Smooth muscle cell (in vitro differentiated cells): ENCODE results near the gene P2RX6. TPM values are rescaled to one million over a fixed set of nuclear protein-coding genes. Genes with fewer than 3 reads are reported as not detected.

Experiments used
- DNase-seq: peaks from one replicate; lab custom pipeline; 2025; ENCODE audit not compliant: unreplicated experiment; lab: John Stamatoyannopoulos, UW
- H2AFZ ChIP-seq: fragments of 200-600 bp; sonication (generic); 2 replicates; pipeline ENCODE4 v1.6.0; 2016; ENCODE audit warnings: antibody characterized with exemption, low read depth, mild to moderate bottlenecking
- H3F3A ChIP-seq: fragments of 200-600 bp; sonication (generic); 2 replicates; pipeline ENCODE4 v1.6.0; 2017; ENCODE audit warnings: antibody characterized with exemption, low read depth
- H3K27ac ChIP-seq: fragments of 200-600 bp; sonication (generic); 2 replicates; pipeline ENCODE4 v1.5.1; 2016; ENCODE audit warnings: low read depth, mild to moderate bottlenecking
- H3K27me3 ChIP-seq: fragments of 200-600 bp; sonication (generic); 2 replicates; pipeline ENCODE4 v1.6.1; 2016; ENCODE audit warnings: low read depth, mild to moderate bottlenecking
- H3K36me3 ChIP-seq: fragments of 200-600 bp; sonication (generic); 2 replicates; pipeline ENCODE4 v1.5.1; 2016; ENCODE audit warnings: low read depth
- H3K4me1 ChIP-seq: fragments of 200-600 bp; sonication (generic); 2 replicates; pipeline ENCODE4 v1.5.1; 2016; ENCODE audit warnings: low read depth
- H3K4me2 ChIP-seq: fragments of 200-600 bp; sonication (generic); 2 replicates; pipeline ENCODE4 v1.6.0; 2016; ENCODE audit warnings: mild to moderate bottlenecking
- H3K4me3 ChIP-seq: fragments of 200-600 bp; sonication (generic); 2 replicates; pipeline ENCODE4 v1.5.1; 2016; ENCODE audit warnings: mild to moderate bottlenecking
- H3K79me2 ChIP-seq: fragments of 200-600 bp; sonication (generic); 2 replicates; pipeline ENCODE4 v1.6.0; 2016; ENCODE audit warnings: low read depth, mild to moderate bottlenecking
- H3K9ac ChIP-seq: fragments of 200-600 bp; sonication (generic); 2 replicates; pipeline ENCODE4 v1.6.0; 2016; ENCODE audit warnings: low read depth
- H3K9me3 ChIP-seq: fragments of 200-600 bp; sonication (generic); replicated peaks from 2 replicates; pipeline ENCODE4 v1.5.1; 2016; ENCODE audit warnings: low read depth
- H4K20me1 ChIP-seq: fragments of 200-600 bp; sonication (generic); 2 replicates; pipeline ENCODE4 v1.6.0; 2016; ENCODE audit warnings: low read depth
- WGBS: methylation state at CpG from one replicate; pipeline ENCODE4 v1.1.7; 2016; ENCODE audit warnings: low lambda C conversion rate; 5-methylcytosine and 5-hydroxymethylcytosine counted together
- polyA plus RNA-seq: library from polyadenylated mRNA; unstranded; fragments of >200 nt; fragmentation: Nextera tagmentation; extraction: Ambion mirVana; gene quantifications from 2 replicates; pipeline ENCODE4 v1.2.1, GENCODE V29; 2016
- total RNA-seq: library from RNA; depleted of rRNA; stranded (reverse); fragments of >200 nt; gene quantifications from 2 replicates; pipeline ENCODE4 v1.2.3, GENCODE V29; 2014
- TF ChIP-seq, protein P1 (sequence below): fragments of 200-600 bp; sonication (generic); IDR thresholded peaks from 2 replicates; pipeline ENCODE4 v1.5.1; 2017; ENCODE audit warnings: borderline replicate concordance, mild to moderate bottlenecking, antibody characterized with exemption; ENCODE audit not compliant: insufficient read depth, poor library complexity, severe bottlenecking

Gene P2RX6
- total and polyA plus RNA-seq, 2 experiments from 2014 or later, result 0.13 to 1.2 TPM

- Histone ChIP-seq H3K4me1 (peaks cover 5% of the 10 kb centered on the region), H3K27me3 (no peaks in the 10 kb centered on the region), H3K27ac (peak overlapping the region; percentile 29), H2AFZ (no peak overlapping the region), H3K9ac (no peak overlapping the region), H3K79me2 (no peaks in the 10 kb centered on the region), H3K4me2 (no peak overlapping the region), H3K9me3 (no peaks in the 10 kb centered on the region), H3F3A (peaks cover 15% of the 10 kb centered on the region), H4K20me1 (no peaks in the 10 kb centered on the region), H3K4me3 (no peak overlapping the region), H3K36me3 (no peaks in the 10 kb centered on the region)
- WGBS, result 48% methylated on average over 4 of the region's 4 CpGs
- no peak for DNase-seq
- TF ChIP-seq, protein P1, sequence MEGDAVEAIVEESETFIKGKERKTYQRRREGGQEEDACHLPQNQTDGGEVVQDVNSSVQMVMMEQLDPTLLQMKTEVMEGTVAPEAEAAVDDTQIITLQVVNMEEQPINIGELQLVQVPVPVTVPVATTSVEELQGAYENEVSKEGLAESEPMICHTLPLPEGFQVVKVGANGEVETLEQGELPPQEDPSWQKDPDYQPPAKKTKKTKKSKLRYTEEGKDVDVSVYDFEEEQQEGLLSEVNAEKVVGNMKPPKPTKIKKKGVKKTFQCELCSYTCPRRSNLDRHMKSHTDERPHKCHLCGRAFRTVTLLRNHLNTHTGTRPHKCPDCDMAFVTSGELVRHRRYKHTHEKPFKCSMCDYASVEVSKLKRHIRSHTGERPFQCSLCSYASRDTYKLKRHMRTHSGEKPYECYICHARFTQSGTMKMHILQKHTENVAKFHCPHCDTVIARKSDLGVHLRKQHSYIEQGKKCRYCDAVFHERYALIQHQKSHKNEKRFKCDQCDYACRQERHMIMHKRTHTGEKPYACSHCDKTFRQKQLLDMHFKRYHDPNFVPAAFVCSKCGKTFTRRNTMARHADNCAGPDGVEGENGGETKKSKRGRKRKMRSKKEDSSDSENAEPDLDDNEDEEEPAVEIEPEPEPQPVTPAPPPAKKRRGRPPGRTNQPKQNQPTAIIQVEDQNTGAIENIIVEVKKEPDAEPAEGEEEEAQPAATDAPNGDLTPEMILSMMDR, result no peak
Measured at GRCh38 chr22:21041937-21042336, 27.0 kb downstream of the P2RX6 start.

GRCh38 chr22:21042978-21043859 lies 28.3 kb downstream of the P2RX6 start:
- peaks cover 5% of the 10 kb centered on the region for H3K4me1 ChIP-seq
- 98% methylated on average over 6 of the region's 6 CpGs for WGBS
- no peak overlapping the region for H3K9ac ChIP-seq
- DNase-seq, result no peak
- no peak overlapping the region for H3K4me3 ChIP-seq
- H3K27me3 ChIP-seq, result no peaks in the 10 kb centered on the region
- H3K79me2 ChIP-seq, result no peaks in the 10 kb centered on the region
- H3K36me3 ChIP-seq, result no peaks in the 10 kb centered on the region
- no peaks in the 10 kb centered on the region for H3K9me3 ChIP-seq
- TF ChIP-seq, protein P1, result no peak
- no peaks in the 10 kb centered on the region for H4K20me1 ChIP-seq
- H3K4me2 ChIP-seq, result no peak overlapping the region
- H2AFZ ChIP-seq, result no peak overlapping the region
- H3K27ac ChIP-seq, result no peak overlapping the region
- H3F3A ChIP-seq, result peaks cover 9% of the 10 kb centered on the region

DNA sequence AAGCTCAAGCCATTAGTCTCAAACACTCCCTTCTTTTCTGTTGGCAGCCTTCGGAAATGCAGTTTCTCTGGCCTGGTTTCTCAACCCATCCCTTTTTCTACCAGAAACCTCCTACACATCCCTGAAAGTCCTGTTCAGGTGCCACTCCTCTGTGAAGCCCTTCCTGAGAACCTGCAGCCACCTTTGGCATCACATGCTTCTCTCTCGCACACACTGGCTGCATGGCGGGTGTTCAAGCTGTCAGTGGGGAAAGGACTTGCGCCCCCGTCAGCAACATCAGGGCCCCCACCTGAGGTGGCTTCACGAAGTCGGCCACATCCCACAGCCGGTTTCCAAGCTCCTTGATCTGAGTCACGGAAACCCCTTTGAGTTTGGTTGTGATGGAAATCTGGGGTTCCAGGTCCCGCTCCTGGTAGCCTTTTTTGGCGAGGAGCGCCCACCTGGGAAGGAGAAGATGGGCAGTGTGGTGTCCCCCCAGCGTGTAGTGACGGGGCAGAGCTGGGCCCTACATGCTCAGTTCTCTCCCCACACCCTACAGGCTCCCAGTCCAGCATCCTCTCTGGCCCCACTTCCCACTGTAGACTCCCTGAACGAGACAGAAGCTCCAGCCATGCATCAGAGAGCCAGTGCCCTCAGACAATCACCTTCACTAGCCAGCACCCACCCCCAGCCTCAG lies 29.0 kb downstream of the P2RX6 start:
- Histone ChIP-seq H2AFZ (no peak overlapping the region), H3K9me3 (no peaks in the 10 kb centered on the region), H4K20me1 (no peaks in the 10 kb centered on the region), H3K4me1 (peaks cover 5% of the 10 kb centered on the region), H3K79me2 (no peaks in the 10 kb centered on the region), H3F3A (peaks cover 9% of the 10 kb centered on the region), H3K36me3 (no peaks in the 10 kb centered on the region), H3K9ac (peak overlapping the region; percentile 77), H3K4me2 (peak overlapping the region; percentile 79), H3K27ac (peak overlapping the region; percentile 91), H3K27me3 (no peaks in the 10 kb centered on the region), H3K4me3 (no peak overlapping the region)
- TF ChIP-seq, protein P1, result no peak
- DNase-seq, result no peak
- WGBS, result 92% methylated on average over 15 of the region's 15 CpGs
